GM19328 (cell line): ENCODE results near the gene ABCA10.

ENCODE experiments used
- ATAC-seq: cut with Tn5 transposase; IDR thresholded peaks from one replicate; pipeline ENCODE4 v1.9.1; 2021; ENCODE audit warnings: mild to moderate bottlenecking, moderate library complexity; ENCODE audit not compliant: unreplicated experiment

ABCA10 gene

DNA sequence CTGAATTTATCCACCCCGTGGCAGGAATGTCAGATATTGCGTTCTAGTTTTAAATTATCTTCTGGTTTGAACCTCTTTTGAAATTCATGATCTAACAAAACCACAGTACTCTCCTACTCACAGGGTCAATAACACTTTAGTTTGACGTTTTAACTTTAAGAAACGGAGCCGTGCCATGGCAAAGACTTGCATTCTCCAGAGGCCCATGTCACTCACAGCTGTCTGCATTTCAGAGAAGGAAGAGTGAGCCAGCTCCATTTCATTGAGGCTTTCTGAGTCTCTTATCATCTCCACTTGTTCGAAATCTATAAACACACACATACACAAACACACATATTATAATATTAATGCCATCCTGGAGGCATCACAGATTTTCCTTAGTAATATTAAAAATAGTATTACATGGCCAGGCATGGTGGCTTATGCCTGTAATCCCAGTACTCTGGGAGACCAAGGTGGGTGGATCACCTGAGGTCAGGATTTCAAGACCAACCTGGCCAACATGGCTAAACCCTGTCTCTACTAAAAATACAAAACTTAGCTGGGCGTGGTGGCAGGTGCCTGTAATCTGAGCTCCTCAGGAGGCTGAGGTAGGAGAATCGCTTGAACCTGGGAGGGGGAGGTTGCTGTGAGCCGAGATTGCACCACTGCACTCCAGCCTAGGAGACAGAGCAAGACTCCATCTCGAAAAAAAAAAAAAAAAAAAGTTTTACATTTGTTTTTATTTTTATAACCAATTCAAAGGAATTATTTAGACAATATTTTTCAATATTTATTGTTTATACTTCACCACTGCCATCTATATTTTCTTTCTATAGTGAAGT lies 122.5 kb downstream of the ABCA10 start:
- ATAC-seq, result no peak

DNA sequence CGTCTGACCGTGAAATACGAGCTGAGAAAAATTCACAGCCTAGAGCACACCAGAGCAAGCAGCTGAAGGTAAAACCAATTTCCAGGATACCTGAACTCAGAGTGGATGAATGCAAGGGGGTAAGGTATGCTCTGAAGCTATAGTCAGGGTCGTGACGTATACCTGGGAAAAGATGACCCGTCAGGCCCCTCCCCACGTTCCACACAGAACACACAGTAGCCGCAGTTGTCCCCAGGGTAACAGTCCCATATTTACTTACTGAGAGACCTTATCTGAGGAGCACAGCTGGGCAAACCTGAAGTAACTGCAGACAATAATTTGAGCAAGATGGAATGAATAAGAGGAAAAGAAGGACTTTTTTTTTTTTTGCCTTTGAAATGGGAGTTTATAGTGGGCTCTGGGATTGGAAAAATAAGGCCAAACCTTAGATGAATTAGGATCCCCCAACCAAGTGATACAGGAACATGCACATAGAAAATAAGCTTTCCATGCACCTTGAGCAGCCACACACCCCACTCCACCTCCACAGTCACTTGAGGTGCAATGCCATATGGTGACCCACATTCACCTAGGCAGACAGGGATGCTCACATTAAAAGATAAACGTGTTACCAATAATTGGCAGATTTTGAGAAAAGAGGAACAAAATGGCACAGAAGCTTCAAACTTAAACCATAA lies 124.9 kb downstream of the ABCA10 start:
- no peak for ATAC-seq

DNA sequence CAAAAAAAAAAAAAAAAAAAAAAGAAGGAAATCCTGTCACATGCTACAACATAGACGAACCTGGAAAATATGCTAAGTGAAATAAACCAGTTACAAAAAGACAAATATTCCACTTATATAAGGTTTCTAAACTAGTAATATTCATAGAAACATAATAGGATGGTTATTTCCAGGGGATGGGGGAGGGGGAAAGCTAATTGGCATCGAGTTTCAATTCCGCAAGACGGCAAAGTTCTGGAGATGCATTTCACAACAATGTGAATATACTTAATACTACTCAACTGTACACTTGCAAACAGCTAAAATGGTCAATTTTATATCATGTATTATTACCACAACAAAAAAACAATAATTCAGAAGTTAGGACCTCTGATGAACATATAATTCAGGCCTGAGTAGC lies 130.0 kb downstream of the ABCA10 start:
- no peak for ATAC-seq
